Measurements from ENCODE around the gene RORC. TPM values are rescaled to one million over a fixed set of nuclear protein-coding genes. Genes with fewer than 3 reads are reported as not detected.

The RORC gene
- total RNA-seq, 2 donors from 2014 or later: 32.3 to 51.4 TPM

- Histone ChIP-seq H3K27me3 (no peaks in the 10 kb centered on the region), H3K36me3 (replicated peaks in 1 of 2; ENCODE audit: insufficient read depth in 1 of 2, low read depth in 2 of 2) (no peaks in the 10 kb centered on the region), H3K27ac (peak overlapping the region; percentile 55 to 98 (median 91)), H3K9me3 (no peaks in the 10 kb centered on the region), H3K4me3 (no peak overlapping the region), H3K4me1 (peaks cover 86% of the 10 kb centered on the region)
- intact Hi-C loops (cut with DNase I): no loop called here
- WGBS, 2 donors: 89% methylated on average over 7 of the region's 7 CpGs
- no peak for DNase-seq
- no peak for ATAC-seq
- TF ChIP-seq, protein P1, sequence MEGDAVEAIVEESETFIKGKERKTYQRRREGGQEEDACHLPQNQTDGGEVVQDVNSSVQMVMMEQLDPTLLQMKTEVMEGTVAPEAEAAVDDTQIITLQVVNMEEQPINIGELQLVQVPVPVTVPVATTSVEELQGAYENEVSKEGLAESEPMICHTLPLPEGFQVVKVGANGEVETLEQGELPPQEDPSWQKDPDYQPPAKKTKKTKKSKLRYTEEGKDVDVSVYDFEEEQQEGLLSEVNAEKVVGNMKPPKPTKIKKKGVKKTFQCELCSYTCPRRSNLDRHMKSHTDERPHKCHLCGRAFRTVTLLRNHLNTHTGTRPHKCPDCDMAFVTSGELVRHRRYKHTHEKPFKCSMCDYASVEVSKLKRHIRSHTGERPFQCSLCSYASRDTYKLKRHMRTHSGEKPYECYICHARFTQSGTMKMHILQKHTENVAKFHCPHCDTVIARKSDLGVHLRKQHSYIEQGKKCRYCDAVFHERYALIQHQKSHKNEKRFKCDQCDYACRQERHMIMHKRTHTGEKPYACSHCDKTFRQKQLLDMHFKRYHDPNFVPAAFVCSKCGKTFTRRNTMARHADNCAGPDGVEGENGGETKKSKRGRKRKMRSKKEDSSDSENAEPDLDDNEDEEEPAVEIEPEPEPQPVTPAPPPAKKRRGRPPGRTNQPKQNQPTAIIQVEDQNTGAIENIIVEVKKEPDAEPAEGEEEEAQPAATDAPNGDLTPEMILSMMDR (IDR thresholded peaks at IDR 0.05): no peak
- no peak for TF ChIP-seq POLR2A (IDR thresholded peaks at IDR 0.05)
Observed at GRCh38 chr1:151835596-151835995, 4.0 kb upstream of the RORC start.

DNA sequence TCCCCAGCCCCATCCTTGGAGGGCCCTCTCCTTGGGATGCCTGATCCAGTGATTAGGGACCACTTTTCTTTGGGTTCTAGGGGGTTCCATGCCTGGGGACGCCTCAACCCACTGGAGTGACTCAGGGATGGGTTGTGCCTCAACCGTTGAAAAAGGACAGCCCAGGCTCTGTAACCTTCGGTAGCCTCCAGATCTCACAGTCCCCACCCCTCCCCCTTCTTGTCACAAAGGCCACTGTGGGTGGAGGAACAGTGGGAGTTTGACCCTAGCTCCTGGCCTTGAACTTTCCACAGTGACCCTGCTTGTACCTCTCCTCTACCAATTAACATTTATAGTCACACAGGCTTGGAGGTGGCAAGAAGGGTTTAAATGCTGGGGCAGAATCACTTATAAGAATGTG is 2.6 kb upstream of the RORC start:
- no peak overlapping the region for H3K4me3 ChIP-seq
- WGBS, 2 donors: 46% methylated on average over 3 of the region's 3 CpGs; no CpG with 5 or more reads in 1 of the 2 donors
- H3K4me1 ChIP-seq: peaks cover 85% of the 10 kb centered on the region
- no peaks in the 10 kb centered on the region for H3K27me3 ChIP-seq
- no peaks in the 10 kb centered on the region for H3K9me3 ChIP-seq
- no peak for ATAC-seq
- DNase-seq: no peak
- no peaks in the 10 kb centered on the region for H3K36me3 ChIP-seq (replicated peaks in 1 of 2; ENCODE audit: insufficient read depth in 1 of 2, low read depth in 2 of 2)
- no peak for TF ChIP-seq POLR2A (IDR thresholded peaks at IDR 0.05)
- TF ChIP-seq, protein P1 (IDR thresholded peaks at IDR 0.05): no peak
- intact Hi-C loops (cut with DNase I): no loop called here
- H3K27ac ChIP-seq: peak overlapping the region; percentile 55 to 98 (median 92)

GRCh38 chr1:151833172-151833900 is 1.7 kb upstream of the RORC start:
- TF ChIP-seq POLR2A (IDR thresholded peaks at IDR 0.05): no peak
- TF ChIP-seq, protein P1 (IDR thresholded peaks at IDR 0.05): no peak
- DNase-seq (no peak), ATAC-seq (no peak)
- Histone ChIP-seq H3K27me3 (no peaks in the 10 kb centered on the region), H3K9me3 (no peaks in the 10 kb centered on the region), H3K36me3 (replicated peaks in 1 of 2; ENCODE audit: insufficient read depth in 1 of 2, low read depth in 2 of 2) (peaks cover 2% of the 10 kb centered on the region in 2 donors), H3K4me1 (peaks cover 85% of the 10 kb centered on the region), H3K27ac (peak overlapping the region; percentile 55 to 98 (median 94)), H3K4me3 (no peak overlapping the region)
- intact Hi-C loops (cut with DNase I): no loop called here
- WGBS, 2 donors: 48 to 63% methylated on average over 8 of the region's 8 CpGs

DNA sequence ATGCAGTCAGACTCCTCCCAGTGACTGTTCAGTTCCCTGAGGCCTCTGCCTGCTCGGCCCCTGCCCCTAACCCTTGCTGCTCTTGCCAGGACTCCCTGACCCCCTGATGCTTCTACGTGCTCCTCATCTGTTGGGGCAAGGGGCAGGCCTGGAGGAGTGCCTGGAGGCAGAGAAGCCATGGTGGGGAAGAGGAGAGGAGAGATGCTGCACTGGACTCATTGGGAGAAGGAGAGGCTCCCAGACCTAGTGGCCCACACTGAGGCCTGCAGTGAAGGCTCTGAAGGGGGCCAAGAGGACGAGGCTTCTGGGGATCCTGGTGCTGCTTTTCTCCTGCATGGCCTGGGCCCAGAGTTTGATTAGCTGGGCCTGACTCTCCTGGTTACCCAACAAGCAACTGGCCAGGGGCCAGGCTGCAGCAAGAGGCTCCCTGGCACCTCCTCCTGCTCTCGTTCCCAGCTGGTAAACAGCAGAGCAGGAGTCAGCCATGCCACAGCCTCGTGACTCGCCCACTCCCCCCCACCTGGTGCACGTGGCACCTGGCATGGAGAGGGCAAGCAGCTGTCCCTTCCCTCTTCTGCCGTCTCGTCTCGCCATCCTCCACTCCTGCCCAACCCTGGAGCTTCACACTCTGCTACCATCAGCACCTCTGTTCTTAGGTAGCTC is 847 bp upstream of the RORC start:
- WGBS, 2 donors: 3 to 13% methylated on average over 7 to 10 of the region's 10 CpGs
- Histone ChIP-seq H3K27ac (peak overlapping the region; percentile 87 to 98 (median 94)), H3K4me1 (peaks cover 85% of the 10 kb centered on the region), H3K36me3 (replicated peaks in 1 of 2; ENCODE audit: insufficient read depth in 1 of 2, low read depth in 2 of 2) (peaks cover 2 to 4% of the 10 kb centered on the region in 2 donors), H3K27me3 (no peaks in the 10 kb centered on the region), H3K4me3 (no peak overlapping the region), H3K9me3 (no peaks in the 10 kb centered on the region)
- intact Hi-C loops (cut with DNase I): no loop called here
- peak in 2 of 3 donors; percentile 33 to 40 for TF ChIP-seq POLR2A (IDR thresholded peaks at IDR 0.05)
- TF ChIP-seq, protein P1 (IDR thresholded peaks at IDR 0.05): peak in 1 of 7 experiments; percentile 22
- ATAC-seq: peak; percentile 79
- peak; percentile 97 to 100 (median 99) for DNase-seq
